Skeletal muscle tissue (tissue), 4 donors: ENCODE results near the gene TTC21B. TPM values are rescaled to one million over a fixed set of nuclear protein-coding genes. Genes with fewer than 3 reads are reported as not detected.

Experiments
- H3K27ac ChIP-seq: one replicate; pipeline ENCODE4 v1.7.0; 2013; ENCODE audit warnings: mild to moderate bottlenecking, low read depth, low read length, inconsistent platforms
- H3K27me3 ChIP-seq, 3 donors: one replicate each; pipeline ENCODE4 v1.7.0; 2013; ENCODE audit warnings: low read length in 3 of 3; ENCODE audit not compliant: control insufficient read depth in 3 of 3, insufficient read depth in 3 of 3
- H3K36me3 ChIP-seq, 3 donors: one replicate each; pipeline ENCODE4 v1.7.0; 2013; ENCODE audit warnings: low read length in 3 of 3; ENCODE audit not compliant: control insufficient read depth in 3 of 3, insufficient read depth in 3 of 3
- H3K4me1 ChIP-seq, 3 donors: one replicate each; pipeline ENCODE4 v1.7.0; 2013; ENCODE audit warnings: low read length in 3 of 3, mild to moderate bottlenecking in 3 of 3; ENCODE audit not compliant: control insufficient read depth in 3 of 3, insufficient read depth in 3 of 3
- H3K4me3 ChIP-seq, 3 donors: one replicate each; pipeline ENCODE4 v1.7.0; 2013; ENCODE audit warnings: low read length in 3 of 3
- H3K9ac ChIP-seq, 3 donors: one replicate each; pipeline ENCODE4 v1.7.0; 2013; ENCODE audit warnings: low read length in 3 of 3, mild to moderate bottlenecking in 3 of 3, moderate library complexity in 2 of 3, low read depth in 1 of 3
- H3K9me3 ChIP-seq, 3 donors: one replicate each; pipeline ENCODE4 v1.7.0; 2013; ENCODE audit warnings: low read length in 3 of 3; ENCODE audit not compliant: control insufficient read depth in 3 of 3
- total RNA-seq: library from RNA; depleted of rRNA; stranded (reverse); fragments of >200 nt; gene quantifications from one replicate; pipeline ENCODE4 v1.2.3, GENCODE V29; 2014
- donor health status: Osteomylitis.

The TTC21B gene
- total RNA-seq, 1 donor from 2014 or later, result 50.1 TPM

DNA sequence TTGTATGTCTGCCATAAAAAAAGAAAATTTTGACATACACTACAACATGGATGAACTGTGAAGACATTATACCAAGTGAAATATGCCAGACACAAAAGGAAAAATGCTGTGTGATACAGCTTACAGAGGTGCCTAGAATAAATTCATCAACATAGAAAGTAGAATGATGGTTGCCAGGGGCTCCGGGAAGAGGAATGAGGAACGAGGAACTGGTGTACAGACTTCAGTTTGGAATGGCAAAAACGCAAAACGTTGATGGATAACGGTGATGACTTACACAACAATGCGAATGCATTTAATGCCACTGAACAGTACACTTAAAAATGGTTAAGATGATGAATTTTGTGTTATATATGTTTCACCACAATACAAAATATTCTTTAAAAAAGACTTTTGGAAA lies 61.0 kb downstream of the TTC21B start:
- no peaks in the 10 kb centered on the region for H3K4me1 ChIP-seq
- H3K27me3 ChIP-seq, result no peaks in the 10 kb centered on the region
- H3K4me3 ChIP-seq, result no peak overlapping the region
- no peak overlapping the region for H3K27ac ChIP-seq
- peaks cover 13 to 41% (median 20%) of the 10 kb centered on the region in 3 donors for H3K36me3 ChIP-seq
- H3K9ac ChIP-seq, result no peak overlapping the region
- no peaks in the 10 kb centered on the region for H3K9me3 ChIP-seq

DNA sequence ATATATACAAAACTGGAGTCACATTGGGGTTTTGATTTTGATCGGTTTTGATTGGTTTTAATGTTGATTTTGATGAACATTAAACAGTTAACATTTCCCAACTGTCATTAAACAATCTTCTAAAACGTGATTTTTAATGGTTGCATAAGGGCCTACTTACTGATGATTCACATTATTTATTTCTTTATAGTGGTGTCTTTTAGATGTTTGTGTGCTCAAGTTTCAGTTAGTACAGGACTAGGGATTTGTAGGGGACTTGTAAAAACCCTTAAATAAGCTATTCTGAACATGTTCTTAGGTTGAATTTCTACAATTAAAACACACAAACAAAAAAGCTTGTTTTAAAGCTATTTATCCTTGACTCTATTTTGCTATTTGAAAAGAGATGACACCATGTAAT lies 61.6 kb downstream of the TTC21B start:
- no peak overlapping the region for H3K4me3 ChIP-seq
- no peaks in the 10 kb centered on the region for H3K27me3 ChIP-seq
- H3K4me1 ChIP-seq, result no peaks in the 10 kb centered on the region
- no peaks in the 10 kb centered on the region for H3K9me3 ChIP-seq
- H3K27ac ChIP-seq, result no peak overlapping the region
- H3K9ac ChIP-seq, result no peak overlapping the region
- peaks cover 12 to 38% (median 16%) of the 10 kb centered on the region in 3 donors for H3K36me3 ChIP-seq

DNA sequence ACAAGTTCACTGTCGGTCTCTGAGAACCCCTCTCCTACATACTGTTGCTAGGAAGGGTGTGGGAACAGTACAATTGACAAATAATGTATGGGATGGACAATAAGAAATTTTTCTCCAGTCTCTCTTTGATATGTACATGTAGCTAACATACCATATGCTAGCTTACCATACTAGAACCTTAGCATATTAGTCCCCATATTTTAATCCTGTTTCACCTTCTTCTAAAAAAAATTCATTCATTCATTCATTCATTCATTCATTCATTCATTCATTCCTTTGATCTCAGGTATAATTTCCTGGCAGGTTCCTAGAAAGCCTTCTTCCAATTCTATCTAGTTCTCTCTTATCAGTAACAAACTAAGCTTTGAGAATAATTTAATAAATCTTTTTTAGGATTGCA lies 62.2 kb downstream of the TTC21B start:
- Histone ChIP-seq H3K9me3 (no peaks in the 10 kb centered on the region), H3K27me3 (no peaks in the 10 kb centered on the region), H3K9ac (no peak overlapping the region), H3K4me1 (no peaks in the 10 kb centered on the region), H3K27ac (no peak overlapping the region), H3K36me3 (peaks cover 13 to 38% (median 17%) of the 10 kb centered on the region in 3 donors), H3K4me3 (no peak overlapping the region)

DNA sequence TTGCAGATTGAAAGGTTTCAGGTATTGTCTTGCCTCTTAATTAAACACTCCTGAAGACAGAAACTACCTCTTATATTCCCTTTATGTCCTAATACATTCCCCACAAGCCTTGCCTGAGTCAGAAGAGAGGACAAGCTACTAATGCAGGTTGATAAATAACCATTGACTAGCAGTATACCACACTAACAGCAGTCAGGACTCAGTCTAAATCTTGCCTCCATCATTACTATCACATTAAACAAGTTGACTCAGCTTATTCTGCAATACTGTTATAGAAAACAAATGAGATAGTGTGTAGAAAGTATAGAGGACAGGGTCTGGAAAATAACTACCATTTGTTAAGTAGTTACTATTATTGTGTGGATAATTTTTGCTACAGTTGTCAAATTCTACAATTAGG lies 63.8 kb downstream of the TTC21B start:
- no peaks in the 10 kb centered on the region for H3K27me3 ChIP-seq
- H3K36me3 ChIP-seq, result peaks cover 13 to 41% (median 17%) of the 10 kb centered on the region in 3 donors
- H3K27ac ChIP-seq, result no peak overlapping the region
- no peaks in the 10 kb centered on the region for H3K4me1 ChIP-seq
- H3K9me3 ChIP-seq, result no peaks in the 10 kb centered on the region
- no peak overlapping the region for H3K4me3 ChIP-seq
- no peak overlapping the region for H3K9ac ChIP-seq

- Histone ChIP-seq H3K27ac (no peak overlapping the region), H3K9me3 (no peaks in the 10 kb centered on the region), H3K36me3 (peaks cover 13 to 40% (median 15%) of the 10 kb centered on the region in 3 donors), H3K9ac (no peak overlapping the region), H3K4me1 (no peaks in the 10 kb centered on the region), H3K27me3 (no peaks in the 10 kb centered on the region), H3K4me3 (no peak overlapping the region)
Measured at GRCh38 chr2:165889158-165889557, 64.4 kb downstream of the TTC21B start.

DNA sequence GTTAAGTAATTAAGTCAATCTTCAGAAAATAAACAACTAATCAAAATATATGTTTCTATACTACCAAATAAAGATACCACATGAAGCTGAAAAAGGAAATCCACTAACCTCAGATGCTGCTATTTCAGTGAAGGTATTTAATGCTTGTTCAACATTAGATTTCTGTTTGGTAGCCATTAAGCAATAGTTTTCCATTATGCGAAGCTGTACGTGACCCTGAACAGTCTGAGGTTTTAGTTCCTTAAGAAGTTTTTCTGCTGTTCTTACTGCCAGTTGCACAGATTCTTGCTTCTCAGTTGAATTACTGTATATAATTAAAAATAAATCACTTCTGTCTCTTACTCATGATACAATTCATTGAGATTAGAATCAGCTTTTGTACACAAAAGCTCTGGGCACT lies 65.4 kb downstream of the TTC21B start:
- Histone ChIP-seq H3K36me3 (peaks cover 14 to 44% (median 18%) of the 10 kb centered on the region in 3 donors), H3K27ac (no peak overlapping the region), H3K27me3 (no peaks in the 10 kb centered on the region)

DNA sequence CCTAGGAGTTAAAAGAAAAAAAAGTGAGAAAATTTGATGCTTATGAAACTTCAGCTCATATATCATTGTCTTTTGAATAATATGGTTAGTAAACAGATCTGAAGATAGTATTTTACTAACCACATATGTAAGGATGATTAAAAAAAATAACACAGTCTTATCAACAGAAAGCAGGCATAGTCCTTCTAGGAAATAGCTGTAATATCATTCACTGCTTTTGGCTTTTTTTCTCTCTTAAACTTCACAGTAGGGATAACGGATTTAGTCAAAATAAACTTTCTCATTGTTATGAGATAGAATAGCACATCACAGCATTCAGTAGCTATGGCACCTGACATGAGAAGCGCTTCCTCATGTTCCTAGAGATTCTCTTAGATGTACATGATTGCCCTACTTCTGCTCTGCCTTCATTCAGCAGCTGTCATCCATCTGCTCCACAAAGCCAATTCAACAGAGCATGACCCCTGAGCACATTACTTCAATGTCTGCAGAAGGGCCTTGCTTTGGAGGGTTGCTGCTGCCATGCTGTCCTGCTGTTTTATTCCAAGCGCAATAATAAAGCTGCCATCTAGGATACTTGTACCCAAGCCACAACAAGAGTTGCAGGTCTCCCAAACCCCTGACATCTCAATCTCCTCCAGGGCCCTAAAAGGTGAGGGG lies 67.0 kb downstream of the TTC21B start:
- no peak overlapping the region for H3K27ac ChIP-seq
- H3K9ac ChIP-seq, result no peak overlapping the region
- no peaks in the 10 kb centered on the region for H3K4me1 ChIP-seq
- no peaks in the 10 kb centered on the region for H3K27me3 ChIP-seq
- no peaks in the 10 kb centered on the region for H3K9me3 ChIP-seq
- peaks cover 18 to 40% (median 21%) of the 10 kb centered on the region in 3 donors for H3K36me3 ChIP-seq
- H3K4me3 ChIP-seq, result no peak overlapping the region

More for the DNA sequence above, 65.4 kb downstream of the TTC21B start:
- no peak overlapping the region for H3K4me3 ChIP-seq
- H3K9me3 ChIP-seq, result no peaks in the 10 kb centered on the region
- no peaks in the 10 kb centered on the region for H3K4me1 ChIP-seq
- no peak overlapping the region for H3K9ac ChIP-seq

DNA sequence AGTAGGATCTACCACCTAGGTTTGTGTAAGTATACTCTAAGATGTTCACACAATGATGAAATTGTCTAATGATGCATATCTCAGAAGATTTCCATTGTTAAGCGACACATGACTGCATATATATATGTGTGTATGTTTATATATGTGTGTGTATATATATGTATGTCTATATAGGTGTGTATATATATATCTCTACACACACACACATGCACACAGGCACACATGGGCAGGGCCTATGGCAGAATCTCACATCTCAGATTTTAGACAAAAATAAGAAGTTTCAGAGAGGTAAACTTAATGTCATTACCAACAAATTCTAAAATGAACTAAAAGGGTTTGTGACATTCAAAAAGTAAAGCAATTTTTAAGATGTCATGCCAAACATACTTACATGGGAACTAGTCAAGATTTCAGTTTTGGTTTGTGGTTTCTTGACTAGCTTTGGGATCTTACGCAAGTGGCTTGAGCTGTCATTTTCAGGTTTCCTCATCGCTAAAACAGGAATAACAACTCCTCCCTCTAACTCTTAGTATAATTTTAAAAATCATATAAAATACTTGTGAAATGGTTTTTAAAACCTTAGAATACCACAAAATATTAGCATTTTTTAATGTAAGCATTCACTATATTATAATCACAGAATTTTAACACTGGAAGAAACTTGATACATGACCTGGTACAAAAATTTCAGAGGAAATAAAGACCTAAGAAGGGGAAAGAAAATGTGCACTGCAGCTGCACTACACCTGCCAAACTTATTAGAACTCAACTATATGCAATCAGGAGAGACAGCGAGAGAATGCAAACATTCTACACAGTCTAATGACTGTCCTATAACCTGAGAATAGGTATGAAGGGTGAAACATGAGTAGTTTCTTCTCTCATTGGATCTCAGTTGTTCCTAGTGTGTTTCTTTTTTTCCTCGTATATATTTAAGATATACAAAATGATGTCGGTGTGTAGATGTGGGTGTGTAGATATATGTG lies 75.7 kb downstream of the TTC21B start:
- no peak overlapping the region for H3K9ac ChIP-seq
- no peaks in the 10 kb centered on the region for H3K4me1 ChIP-seq
- no peak overlapping the region for H3K27ac ChIP-seq
- no peaks in the 10 kb centered on the region for H3K27me3 ChIP-seq
- no peaks in the 10 kb centered on the region for H3K9me3 ChIP-seq
- H3K4me3 ChIP-seq, result no peak overlapping the region
- H3K36me3 ChIP-seq, result peaks cover 2 to 25% (median 21%) of the 10 kb centered on the region in 3 donors

- H3K9ac ChIP-seq, result no peak overlapping the region
- no peaks in the 10 kb centered on the region for H3K4me1 ChIP-seq
- no peak overlapping the region for H3K4me3 ChIP-seq
- peaks cover 2 to 25% (median 14%) of the 10 kb centered on the region in 3 donors for H3K36me3 ChIP-seq
- H3K9me3 ChIP-seq, result no peaks in the 10 kb centered on the region
- no peak overlapping the region for H3K27ac ChIP-seq
- H3K27me3 ChIP-seq, result no peaks in the 10 kb centered on the region
Measured at GRCh38 chr2:165876712-165877111, 76.9 kb downstream of the TTC21B start.

- H3K36me3 ChIP-seq, result peaks cover 2 to 25% (median 14%) of the 10 kb centered on the region in 3 donors
- H3K9me3 ChIP-seq, result no peaks in the 10 kb centered on the region
- no peaks in the 10 kb centered on the region for H3K4me1 ChIP-seq
- no peaks in the 10 kb centered on the region for H3K27me3 ChIP-seq
- no peak overlapping the region for H3K27ac ChIP-seq
- H3K4me3 ChIP-seq, result no peak overlapping the region
- H3K9ac ChIP-seq, result no peak overlapping the region
Measured at GRCh38 chr2:165876269-165876668, 77.3 kb downstream of the TTC21B start.
